ENCODE data around the gene DLG5.

DLG5 gene

DNA sequence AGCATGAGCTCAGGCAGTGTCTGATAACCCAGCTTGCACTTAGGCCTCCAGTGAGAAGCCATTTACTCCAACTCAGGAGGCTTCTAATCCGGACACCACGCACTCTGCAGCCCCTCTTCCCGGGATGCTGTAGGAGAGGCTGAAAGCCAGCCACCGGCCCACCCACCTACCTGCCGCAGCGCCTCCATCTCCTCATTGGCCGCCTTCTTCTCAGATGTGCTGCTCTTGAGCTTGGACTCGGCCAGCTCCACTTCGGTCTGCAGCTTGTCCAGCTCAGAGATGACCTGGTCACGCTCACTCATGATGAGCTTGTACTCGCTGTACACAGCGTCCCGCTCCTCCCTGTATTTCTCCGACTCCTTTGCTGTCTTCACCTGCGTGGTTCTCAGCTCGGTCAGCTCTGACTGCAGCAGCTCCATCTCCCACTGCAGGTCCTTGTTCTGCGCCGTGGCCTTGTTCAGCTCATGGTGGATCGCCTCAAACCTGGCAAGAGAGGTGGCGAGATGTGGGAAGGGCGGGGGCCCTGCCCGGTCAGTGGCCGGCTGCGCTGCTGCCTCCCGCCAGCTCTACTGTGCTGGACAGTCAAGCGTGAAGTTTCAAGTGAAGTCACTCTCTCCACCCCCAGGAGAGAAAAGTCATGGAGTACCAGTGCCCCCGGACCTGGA lies 84.7 kb downstream of the DLG5 start:
- DNase-seq, result no peak

- DNase-seq, result no peak
These were observed 85.9 kb downstream of the DLG5 start for GRCh38 chr10:77840636-77841035.

DNA sequence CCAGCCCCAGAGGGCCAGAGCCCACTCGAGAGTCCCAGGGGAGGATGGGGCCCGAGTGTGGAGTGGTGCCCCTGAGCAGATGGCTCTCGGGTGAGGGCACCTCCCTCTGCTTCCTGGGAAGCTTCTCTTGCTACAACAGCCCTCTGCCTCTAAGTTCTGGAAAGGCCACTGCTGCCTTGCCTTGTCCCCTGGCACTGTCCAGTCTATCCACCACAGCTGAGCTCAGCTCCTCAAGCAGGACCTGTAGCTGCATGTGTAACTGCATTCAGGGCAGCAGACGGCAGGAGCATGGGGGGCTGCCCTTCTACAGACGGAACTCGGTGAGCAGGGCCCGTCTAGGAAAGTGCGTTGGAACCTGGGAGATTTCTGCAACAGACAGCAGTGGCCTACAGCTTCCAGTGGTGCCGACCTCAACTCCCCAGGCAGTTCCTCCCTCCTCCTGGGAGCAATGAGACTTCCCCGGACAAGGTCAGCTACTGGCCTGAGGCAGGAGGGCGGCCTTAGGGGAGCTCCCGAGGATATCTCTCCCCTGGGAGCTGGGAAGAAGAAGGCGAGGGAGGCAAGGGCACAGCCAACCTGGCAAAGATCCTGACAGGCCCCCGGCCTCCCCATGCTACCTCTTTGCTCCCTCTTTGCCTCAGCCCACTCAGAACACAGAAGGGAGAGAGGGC lies 88.5 kb downstream of the DLG5 start:
- DNase-seq, result no peak

DNA sequence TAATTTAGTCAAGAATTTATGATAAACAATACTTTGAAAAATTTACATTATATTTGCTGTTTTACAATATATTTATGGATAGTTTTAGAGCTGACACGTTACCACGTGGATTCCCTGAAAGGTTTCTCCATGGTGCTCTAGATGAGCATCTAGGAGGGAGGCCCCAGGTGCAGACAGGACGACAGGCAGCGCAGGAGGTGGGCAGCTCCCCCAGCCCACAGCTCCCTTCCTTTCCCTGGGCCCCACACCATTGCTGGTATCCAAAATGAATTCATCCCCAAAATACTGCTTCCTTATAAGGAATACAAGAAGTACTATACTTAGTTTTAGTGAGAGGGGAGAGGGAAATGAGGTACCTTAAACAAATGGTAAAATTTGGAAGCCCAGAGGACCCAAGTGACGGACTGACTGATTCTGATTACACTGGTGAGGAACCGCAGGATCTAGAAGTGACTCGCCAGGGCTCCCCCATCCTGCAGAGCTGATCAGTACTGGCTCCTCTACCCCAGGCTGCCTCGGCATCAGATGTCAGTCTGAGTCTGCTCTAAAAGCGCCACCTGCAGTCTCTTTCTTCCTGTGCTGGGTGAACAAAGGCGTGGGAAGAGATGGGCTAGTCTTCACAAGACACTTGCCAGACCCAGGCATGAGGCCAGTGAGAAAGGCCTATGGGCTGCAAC lies 89.2 kb downstream of the DLG5 start:
- peak; percentile 42 to 49 for DNase-seq

DNA sequence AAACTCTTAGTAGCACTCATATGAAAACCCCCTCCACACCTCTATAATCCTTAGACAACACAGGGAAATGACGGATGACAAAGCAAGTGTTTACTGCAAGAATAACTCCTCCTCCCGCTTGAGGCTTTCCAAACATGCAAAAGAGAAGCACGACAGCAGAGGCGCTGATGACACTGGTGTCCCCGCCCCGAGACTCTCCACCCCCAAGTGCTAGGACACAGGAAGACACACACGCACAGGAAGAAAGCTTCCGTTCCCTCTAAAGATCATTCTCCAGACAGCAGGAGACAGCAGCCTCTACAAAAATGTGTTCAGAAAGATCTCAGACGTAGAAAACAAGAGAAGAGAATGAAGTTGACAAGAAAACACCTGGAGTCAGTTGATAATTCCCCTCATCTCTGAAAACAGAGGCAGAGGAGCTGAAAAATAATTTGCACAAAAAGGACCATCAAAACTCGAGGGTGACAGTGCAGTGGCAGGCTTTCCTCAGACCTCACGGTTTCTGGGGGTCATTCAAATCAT lies 90.2 kb downstream of the DLG5 start:
- DNase-seq, result peak; percentile 48 to 51

DNA sequence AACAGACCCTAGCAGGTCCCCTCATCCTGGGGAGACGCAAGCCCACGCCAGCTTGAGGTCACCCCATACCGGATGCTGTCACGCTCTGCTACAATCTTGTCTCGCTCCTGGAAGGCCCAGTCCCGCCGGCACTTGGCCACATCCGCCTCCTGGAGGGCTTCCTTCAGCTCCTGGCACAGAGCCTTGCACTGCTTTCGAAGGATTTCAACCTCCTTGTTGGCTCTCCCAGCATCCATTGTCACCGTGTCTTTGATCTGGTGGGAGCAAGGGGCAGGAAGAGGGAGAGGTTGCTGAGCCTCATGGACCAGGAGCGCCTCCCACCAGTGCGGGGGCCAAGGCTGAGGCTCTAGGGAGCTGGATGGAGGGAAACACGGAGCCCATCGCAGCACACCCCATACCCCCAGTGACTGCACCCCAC lies 90.9 kb downstream of the DLG5 start:
- no peak for DNase-seq

- DNase-seq, result no peak
These were observed 91.4 kb downstream of the DLG5 start for GRCh38 chr10:77834943-77835668.

GRCh38 chr10:77834540-77834939 lies 92.0 kb downstream of the DLG5 start:
- DNase-seq, result no peak

DNA sequence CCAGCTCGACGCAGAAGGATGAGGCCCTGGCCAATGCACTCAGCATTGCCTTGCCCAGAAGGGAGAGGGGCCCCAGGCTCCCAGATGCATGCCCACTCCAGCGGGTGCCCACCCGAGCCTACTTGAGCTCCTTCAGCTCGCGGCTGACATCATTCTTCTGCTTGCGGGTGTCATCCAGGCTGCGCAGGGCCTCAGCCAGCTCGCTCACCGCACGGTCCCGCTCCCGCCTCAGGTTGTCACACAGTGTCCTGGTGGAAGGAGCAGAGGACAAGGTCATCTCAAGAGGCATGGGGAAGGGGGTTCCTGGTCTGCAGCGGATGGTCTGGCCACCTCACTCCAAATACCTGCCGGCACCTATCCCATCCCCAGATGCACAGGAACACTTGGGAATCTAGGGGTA lies 92.8 kb downstream of the DLG5 start:
- no peak for DNase-seq

GRCh38 chr10:77833225-77833624 lies 93.3 kb downstream of the DLG5 start:
- no peak for DNase-seq

- DNase-seq, result peak; percentile 4 to 15
These were observed 94.3 kb downstream of the DLG5 start for GRCh38 chr10:77832238-77832637.

- DNase-seq, result no peak
These were observed 97.2 kb downstream of the DLG5 start for GRCh38 chr10:77829356-77829755.

DNA sequence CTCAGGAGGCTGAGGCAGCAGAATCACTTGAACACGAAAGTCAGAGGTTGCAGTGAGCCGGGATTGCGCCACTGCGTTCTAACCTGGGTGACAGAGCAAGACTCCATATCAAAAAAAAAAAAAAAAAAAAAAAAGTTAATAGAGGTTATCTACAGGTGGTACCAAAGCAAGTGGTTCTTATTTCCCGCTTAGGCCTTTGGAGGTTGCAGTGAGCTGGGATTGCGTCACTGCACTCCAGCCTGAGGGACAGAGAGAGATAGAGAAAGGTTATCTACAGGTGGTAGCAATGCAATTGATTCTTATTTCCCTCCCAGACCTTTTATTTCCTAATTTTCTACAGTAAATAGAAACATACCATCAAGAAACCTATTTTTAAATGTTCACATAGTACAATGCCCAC lies 98.2 kb downstream of the DLG5 start:
- no peak for DNase-seq

DNA sequence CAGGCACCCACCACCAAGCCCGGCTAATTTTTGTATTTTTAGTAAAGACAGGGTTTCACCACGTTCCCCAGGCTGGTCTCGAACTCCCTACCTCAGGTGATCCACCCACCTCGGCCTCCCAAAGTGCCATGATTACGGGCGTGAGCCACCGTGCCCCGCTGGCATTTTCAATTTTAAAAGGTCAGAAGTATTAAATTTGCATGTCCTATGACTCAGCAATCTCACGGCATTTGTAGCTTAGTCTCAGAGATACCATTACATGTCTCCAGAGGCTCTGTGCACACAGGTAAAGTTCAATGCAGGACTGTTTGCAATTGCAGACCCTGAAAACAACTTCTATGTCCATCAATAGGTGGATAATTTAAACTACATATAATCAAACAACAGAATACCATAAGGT lies 99.2 kb downstream of the DLG5 start:
- no peak for DNase-seq

DNA sequence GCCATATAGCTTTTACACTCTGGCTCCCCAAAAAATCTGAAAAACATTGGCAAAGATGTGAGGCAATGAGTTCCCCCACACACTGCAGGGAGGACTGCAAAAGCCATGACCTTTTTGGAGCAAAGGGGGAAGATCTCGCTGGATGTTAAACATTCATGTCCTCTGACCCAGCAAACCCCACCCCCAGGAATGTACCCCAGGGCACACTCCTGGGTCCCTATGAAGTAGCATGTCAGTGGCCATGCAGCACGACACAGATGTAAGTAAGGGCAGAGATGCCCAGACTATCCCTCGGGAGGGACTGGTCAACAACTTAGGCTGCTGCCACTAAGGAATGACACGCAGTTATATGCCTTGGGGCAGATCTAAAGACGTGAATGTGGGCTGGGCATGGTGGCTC lies 100.6 kb downstream of the DLG5 start:
- no peak for DNase-seq

GRCh38 chr10:77824908-77825307 lies 101.6 kb downstream of the DLG5 start:
- no peak for DNase-seq

DNA sequence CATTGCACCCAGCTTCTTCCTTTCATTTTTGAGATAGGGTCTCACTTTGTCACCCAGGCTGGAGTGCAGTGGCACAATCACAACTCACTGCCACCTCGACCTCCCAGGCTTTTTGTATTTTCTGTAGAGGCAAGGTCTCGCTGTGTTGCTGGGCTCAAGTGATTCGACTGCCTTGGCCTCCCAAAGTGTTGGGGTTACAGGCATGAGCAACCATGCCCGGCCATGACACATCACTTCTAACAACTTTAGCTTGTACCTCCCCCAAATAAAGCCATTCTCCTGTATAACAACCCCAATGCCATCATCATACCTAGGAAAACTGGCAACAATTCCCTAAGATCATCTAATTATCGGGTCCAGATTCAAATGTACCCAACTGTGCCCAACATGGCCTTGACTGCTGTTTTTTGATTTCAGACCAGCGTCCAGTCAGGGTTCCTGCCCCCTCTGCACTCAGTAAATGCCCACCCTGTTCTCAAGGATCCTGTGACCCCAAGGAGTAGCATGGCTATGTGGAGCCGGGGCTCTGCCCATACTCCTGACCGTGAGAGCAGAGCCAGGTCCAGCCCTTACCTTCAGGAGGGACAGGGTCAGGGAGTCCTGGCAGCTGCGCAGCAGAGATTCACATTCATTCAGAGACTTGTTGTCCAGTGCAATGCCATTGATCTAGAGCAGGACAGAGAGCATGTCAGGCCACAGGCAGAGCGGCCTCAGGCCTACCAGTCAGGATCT lies 102.6 kb downstream of the DLG5 start:
- no peak for DNase-seq

- DNase-seq, result no peak
These were observed 105.0 kb downstream of the DLG5 start for GRCh38 chr10:77821551-77821950.

GRCh38 chr10:77821036-77821435 lies 105.5 kb downstream of the DLG5 start:
- DNase-seq, result no peak

GRCh38 chr10:77820349-77820748 lies 106.2 kb downstream of the DLG5 start:
- no peak for DNase-seq

GRCh38 chr10:77819210-77820112 lies 107.1 kb downstream of the DLG5 start:
- DNase-seq, result no peak

GRCh38 chr10:77818378-77818777 lies 108.2 kb downstream of the DLG5 start:
- no peak for DNase-seq
